GM19324 (cell line): ENCODE data around the gene FBXW7.

Experiments used
- ATAC-seq: cut with Tn5 transposase; IDR thresholded peaks from one replicate; pipeline ENCODE4 v1.9.1; 2021; ENCODE audit warnings: mild to moderate bottlenecking, moderate library complexity; ENCODE audit not compliant: unreplicated experiment, low FRiP score

The FBXW7 gene

GRCh38 chr4:152513078-152513477 lies 22.8 kb downstream of the FBXW7 start:
- ATAC-seq, result no peak

GRCh38 chr4:152512483-152512882 lies 23.4 kb downstream of the FBXW7 start:
- no peak for ATAC-seq

GRCh38 chr4:152510349-152511147 lies 25.3 kb downstream of the FBXW7 start:
- ATAC-seq, result peak; percentile 37

- no peak for ATAC-seq
Measured at GRCh38 chr4:152509595-152510225, 26.2 kb downstream of the FBXW7 start.

- ATAC-seq, result no peak
Measured at GRCh38 chr4:152508818-152509217, 27.1 kb downstream of the FBXW7 start.

GRCh38 chr4:152508386-152508785 lies 27.5 kb downstream of the FBXW7 start:
- no peak for ATAC-seq

- ATAC-seq, result no peak
Measured at GRCh38 chr4:152503653-152504290, 32.1 kb downstream of the FBXW7 start.

- no peak for ATAC-seq
Measured at GRCh38 chr4:152501846-152502536, 33.9 kb downstream of the FBXW7 start.

GRCh38 chr4:152500800-152501434 lies 35.0 kb downstream of the FBXW7 start:
- peak; percentile 48 for ATAC-seq

- ATAC-seq, result no peak
Measured at GRCh38 chr4:152500275-152500674, 35.6 kb downstream of the FBXW7 start.

- ATAC-seq, result no peak
Measured at GRCh38 chr4:152499344-152499743, 36.5 kb downstream of the FBXW7 start.

- no peak for ATAC-seq
Measured at GRCh38 chr4:152494020-152494419, 41.9 kb downstream of the FBXW7 start.

- ATAC-seq, result no peak
Measured at GRCh38 chr4:152488246-152488645, 47.6 kb downstream of the FBXW7 start.

GRCh38 chr4:152486429-152487389 lies 49.2 kb downstream of the FBXW7 start:
- ATAC-seq, result no peak

GRCh38 chr4:152485726-152486276 lies 50.1 kb downstream of the FBXW7 start:
- peak; percentile 94 for ATAC-seq

- ATAC-seq, result no peak
Measured at GRCh38 chr4:152482211-152482610, 53.7 kb downstream of the FBXW7 start.

GRCh38 chr4:152480901-152481300 lies 55.0 kb downstream of the FBXW7 start:
- no peak for ATAC-seq

GRCh38 chr4:152480326-152480725 lies 55.6 kb downstream of the FBXW7 start:
- no peak for ATAC-seq

- no peak for ATAC-seq
Measured at GRCh38 chr4:152479428-152480026, 56.4 kb downstream of the FBXW7 start.
